Superior temporal gyrus (tissue), 1 donor: ENCODE measurements around the gene SPOPL.
A peak's percentile ranks its signal among the peaks of the same experiment; 100 is the strongest.
"Not testable (repeated sequence)": the region's sequence is repeated elsewhere in the genome, so short reads cannot be mapped to it uniquely, and the experiment has no call there.

Experiments
- DNase-seq: peaks from one replicate; pipeline ENCODE4 v3.0.0-alpha.2; 2016; ENCODE audit errors: extremely low spot score

The SPOPL gene

DNA sequence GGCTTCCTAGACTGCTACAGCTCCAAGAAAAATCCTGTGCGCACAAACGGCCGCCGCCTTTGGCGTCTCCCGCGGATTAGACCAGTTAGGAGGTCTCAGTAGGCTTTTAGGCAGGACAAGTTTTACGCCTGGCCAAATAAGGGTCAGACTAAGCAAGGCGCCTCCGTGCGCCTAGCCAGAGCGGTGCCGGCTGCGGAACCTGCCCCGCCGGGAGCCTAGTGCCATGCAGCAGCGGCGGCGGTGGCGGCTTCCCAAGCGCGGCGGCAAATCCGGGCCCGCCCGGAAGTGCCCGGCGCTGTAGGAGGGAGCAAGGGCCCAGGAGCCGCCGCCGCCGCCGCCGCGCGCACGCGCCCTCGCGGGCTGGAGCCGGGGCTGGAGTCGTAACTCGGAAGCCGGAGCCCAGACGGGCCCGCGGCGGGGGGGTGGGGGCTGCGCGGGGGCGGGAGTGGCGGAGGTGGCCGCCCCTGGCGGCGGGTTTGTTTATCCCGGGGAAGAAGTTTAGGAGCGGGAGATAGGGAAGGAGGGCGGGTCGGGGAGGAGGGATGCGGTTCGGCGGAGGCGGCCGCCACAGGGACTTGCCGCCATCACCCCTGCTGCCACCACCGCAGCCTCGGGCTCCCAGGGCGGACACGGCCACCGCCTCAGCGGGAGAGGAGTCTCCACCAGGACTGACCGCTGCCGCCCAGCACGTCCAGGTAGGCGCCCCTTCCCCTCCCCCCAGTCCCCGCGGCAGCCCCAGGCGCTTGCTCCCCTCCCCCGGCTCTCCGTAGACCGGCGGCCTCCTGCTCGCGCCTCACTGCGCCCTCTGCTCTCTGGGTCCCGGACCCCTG, at the start of gene SPOPL:
SPOPL (plus strand) TSS at position 346 of the 830 bp plus-strand sequence. CDS start 48,447 bp downstream, outside the sequence.
- peak; percentile 87 for DNase-seq

DNA sequence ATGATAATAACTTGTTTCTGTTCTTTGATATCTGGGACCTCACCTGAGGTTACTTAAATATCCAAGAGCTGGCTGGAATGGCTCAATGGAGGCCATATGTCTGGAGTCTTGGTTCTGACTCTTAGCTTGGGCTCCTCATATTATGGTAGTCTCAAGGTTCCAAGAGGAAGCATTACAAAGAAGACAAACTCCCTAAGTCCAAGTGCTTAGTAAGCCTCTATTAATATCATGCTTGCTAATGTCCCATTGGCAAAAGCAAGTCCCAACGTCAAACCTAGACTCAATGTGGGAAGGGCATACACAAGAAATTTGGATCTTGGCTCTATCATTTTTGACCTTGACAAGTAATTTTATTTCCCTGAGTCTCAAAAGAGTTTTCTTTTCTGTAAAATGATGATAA, 49.2 kb upstream of the SPOPL start:
- DNase-seq = no peak

DNA sequence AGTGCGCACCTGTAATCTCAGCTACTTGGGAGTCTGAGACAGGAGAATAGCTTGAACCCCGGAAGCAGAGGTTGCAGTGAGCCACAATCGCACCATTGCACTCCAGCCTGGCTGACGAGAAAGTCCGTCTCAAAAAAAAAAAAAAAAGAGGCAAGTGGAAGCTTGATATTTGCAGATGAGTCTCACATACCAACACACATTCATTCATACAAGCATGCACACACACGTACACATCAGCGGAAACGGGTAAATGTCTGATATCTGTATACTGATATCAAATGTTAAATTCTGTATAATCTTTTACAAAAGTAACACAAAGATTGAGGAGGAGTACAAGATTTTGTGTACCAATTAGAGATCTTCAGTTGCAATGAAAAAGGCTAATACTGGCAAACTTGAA, 47.8 kb upstream of the SPOPL start:
- no peak for DNase-seq

DNA sequence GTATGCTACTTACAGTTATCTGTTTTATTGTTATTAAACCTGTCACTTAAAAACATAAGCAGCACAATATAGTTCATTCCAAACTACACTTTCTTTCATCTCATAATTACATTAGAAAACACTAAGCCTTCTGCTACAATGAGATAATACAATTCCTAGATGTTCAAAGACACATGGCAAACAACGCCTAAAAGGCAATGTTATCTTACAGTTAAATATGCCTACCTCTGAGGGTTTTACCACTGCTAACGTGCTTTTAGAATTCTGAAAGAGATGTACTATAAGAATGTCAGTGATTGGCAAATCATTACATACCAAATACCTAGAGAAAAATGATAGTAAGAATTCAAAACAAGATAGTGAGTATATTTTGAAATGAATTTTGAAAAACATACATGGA, 46.8 kb upstream of the SPOPL start:
- no peak for DNase-seq

DNA sequence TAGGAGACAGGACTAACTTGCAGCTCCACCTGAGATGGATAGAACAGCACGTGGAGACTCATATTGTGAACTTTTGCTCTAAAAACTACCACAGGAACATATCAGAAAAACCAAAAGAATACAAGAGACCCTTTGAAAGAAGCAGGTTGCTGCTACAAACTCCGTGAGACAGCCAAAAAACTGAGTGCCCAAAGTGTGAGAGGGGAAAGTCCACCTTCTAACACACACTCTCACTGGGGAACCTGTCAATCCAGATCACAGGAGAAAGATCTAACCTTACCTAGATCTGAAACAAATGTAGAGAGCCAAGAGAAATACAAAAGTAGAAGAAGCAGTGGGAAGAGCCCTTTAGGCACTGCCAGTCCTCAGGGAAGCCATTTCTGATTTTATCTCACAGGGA, 46.3 kb upstream of the SPOPL start:
- no peak for DNase-seq

DNA sequence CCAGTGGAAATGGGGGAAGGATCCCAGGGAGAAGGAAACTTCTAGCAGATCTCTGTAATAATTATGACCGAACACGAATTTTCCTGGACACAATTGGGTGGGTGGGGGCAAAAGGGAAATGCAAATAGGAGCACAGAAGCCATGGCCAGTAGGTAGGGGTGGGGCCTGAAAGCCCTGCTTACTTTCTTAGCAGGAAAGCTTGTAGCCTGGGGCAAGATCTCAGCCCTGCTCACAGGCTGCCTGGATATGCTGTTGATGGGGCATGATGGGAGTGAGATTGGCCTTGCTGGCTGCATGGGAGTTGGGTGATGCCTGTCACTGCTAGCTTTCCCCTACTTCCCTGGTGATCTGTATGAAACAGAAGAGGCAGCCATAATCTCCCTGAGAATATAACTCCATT, 45.9 kb upstream of the SPOPL start:
- DNase-seq = no peak

DNA sequence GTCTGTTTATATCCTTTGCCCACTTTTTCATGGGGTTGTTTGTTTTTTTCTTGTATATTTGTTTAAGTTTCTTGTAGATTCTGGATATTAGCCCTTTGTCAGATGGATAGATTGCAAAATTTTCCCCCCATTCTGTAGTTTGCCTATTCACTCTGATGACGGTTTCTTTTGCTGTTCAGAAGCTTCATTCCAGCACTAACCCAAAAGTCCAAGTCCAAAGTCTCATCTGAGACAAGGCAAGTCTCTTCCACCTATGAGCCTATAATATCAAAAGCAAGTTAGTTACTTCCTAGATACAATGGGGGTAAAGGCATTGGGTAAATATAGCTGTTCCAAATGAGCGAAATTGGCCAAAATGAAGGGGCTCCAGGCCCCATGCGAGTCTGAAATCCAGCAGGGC, 38.9 kb upstream of the SPOPL start:
- DNase-seq = not testable (repeated sequence)

DNA sequence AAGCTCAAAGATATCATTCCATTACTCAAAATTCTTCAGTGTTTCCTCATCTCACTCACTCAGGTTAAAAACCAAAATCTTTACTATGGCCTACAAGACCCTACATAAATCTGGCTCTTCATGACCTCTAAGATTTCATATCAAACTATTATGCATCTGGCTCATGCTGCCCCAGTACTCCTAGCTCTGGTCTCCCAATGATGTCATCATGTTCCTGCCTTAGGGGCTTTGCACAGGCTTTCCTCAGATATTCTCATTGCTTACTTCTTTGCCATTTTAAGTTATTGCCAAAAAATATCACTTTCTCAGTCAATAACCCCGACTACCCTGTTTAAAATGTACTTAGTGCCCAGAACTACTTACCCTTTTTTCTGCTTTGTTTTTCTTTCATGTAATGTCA, 33.0 kb upstream of the SPOPL start:
- no peak for DNase-seq

DNA sequence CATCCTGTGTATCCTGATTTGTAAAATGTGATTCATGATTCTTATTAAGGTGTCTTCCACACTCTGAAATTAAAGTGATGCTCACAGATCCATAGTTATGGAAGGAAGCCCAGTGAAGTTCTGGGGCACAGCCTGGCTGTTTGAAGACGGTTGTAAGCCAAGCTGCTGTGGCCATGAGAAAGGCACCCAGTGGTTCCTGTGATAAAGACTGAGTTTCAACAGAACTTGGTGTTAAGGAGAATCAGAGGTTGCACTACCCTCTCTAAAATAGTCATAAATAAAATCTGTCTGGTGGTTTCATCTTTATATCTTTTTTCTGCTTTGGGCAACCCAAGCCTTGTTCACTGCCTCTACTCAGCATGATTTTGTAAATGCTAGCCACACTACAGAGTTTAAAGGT, 32.2 kb upstream of the SPOPL start:
- no peak for DNase-seq

DNA sequence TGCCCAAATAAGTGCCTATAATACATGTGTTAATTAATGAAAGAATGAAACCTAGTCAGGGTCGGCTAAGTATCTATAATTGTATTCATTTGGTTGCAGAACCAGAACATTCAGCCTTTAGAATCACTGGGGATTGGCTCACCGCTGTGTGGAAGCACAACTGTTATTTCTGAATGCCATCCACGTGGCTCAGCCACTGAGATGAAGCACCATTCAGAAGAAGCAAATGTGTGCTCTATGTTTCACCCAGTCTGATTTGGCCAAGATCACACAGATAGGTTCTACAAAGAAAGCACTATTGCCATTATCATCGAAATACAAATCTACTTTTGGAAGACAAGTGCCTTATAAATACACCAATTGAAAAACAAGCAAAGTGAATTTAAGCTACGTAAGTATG, 30.6 kb upstream of the SPOPL start:
- peak; percentile 68 for DNase-seq

DNA sequence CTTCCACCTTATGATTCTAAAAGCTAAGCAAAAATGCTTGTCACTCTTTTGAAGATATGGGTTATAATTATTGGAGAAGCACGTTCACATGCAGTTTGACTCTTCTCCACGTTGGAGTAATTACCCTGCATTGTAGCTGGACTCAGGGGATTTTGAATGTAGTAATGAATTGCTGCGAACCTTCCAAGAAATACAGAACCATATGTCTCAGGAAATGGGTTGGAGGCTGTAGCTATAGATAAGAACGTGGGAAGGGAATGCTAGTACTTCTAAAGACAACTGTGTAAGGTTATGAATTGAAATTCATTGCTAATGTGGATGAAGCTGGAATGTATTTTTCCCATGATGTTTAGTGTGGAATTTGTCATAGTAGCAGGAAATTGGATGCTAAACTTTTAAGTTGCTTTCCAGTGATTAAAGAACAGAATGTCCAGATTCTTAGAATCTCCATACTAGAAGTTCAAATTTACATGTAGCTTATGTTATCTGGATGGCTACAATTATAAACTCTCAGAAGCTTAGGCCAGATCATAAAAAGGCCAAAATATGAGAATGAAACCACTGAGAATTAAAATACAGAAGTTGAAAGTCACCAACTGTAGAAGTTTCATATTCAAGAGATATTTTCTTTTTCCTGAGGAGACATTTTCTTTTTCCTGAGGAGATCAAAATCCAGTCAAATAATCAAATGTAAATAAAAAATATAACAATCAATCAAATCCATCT, 27.3 kb upstream of the SPOPL start:
- peak; percentile 35 for DNase-seq

DNA sequence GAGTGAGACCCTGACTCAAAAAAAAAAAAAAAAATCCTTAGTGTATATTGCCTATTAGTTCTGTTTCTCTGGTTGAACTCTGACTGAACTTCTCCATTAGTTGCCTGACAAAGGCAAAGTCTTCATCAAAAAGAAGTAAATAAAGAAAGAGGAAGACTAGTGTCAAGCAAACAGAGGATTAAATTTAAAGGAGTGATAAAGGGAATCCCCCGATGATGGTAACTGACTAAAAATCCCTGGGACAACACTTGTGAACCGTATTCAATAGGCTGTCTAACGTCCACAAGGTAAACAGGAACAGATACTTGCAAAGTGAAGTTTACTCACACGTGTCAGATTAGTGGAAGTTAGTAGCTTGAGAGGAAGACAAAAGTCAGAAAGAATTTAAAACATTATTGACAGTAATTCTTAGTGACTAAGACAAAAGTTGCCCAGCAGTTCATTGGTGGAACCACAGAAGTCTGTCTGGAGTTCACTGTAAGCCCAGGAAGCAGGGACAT, 26.2 kb upstream of the SPOPL start:
- no peak for DNase-seq

DNA sequence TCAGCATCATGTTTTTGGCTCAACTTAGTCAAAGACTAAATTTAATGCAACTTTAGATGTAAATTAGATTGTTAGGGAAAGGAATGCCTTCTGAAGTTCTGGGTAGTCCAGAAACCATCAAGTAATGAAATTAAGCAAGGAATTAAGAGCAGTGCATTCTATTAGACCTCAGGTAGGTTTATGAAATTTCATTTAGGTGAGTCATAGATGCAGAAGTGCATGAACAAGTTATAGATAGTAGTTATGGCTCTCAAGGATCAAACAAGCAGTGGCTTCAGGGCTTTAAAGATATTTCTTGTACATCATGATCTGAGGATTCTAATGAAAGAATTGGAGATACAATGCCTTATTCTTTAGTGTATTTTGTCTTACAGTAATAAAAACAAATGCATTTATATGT, 25.4 kb upstream of the SPOPL start:
- no peak for DNase-seq

DNA sequence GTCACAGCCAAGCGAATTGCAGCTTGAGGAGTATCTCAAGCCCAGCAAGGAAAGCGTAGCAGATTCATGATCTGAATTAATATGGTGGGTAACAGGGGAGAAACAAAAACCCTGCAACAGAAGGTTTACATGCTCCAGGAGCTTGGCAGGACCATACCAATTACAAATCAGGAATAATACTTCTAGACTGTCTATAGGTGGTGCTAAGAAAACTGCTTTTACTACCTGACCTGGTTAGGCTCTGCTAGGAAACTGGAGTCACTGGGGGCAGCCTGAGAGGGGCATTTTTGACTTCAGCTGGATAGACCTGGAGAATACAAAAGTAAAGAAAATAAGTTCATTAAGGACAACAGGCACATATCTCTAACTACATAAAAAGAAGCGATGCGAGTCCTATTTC, 24.6 kb upstream of the SPOPL start:
- no peak for DNase-seq

DNA sequence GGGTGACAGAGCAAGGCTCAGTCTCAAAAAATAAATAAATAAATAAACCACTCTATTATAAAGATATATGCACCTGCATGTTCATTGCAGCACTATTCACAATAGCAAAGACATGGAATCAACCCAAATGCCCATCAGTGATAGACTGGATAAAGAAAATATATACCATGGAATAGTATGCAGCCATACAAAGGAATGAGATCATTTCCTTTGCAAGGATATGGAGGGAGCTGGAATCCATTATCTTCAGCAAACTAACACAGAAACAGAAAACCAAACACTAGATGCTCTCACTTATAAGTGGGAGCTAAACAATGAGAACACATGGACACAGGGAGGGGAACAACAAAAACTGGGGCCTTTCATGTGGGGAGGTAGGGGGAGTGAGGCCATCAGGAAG, 18.8 kb upstream of the SPOPL start:
- DNase-seq = not testable (repeated sequence)

DNA sequence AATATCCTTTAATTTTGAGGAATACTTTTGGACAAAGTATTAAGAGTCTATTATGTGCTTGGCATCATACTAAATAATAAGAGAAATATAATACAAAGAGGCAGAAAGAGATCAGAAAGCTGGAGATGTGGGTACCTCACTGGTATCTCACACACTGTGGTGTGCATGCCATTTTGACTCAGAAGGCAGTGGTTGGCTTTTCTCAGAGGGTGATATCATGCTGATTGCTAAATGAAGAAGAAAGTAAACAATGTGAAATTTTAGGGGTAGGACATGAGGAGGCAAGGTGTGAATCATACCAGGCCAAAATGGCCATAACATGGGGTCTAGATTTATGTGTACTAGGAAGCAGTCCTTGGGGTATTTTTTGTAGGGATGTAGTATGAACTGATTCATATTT, 16.6 kb upstream of the SPOPL start:
- DNase-seq = no peak

DNA sequence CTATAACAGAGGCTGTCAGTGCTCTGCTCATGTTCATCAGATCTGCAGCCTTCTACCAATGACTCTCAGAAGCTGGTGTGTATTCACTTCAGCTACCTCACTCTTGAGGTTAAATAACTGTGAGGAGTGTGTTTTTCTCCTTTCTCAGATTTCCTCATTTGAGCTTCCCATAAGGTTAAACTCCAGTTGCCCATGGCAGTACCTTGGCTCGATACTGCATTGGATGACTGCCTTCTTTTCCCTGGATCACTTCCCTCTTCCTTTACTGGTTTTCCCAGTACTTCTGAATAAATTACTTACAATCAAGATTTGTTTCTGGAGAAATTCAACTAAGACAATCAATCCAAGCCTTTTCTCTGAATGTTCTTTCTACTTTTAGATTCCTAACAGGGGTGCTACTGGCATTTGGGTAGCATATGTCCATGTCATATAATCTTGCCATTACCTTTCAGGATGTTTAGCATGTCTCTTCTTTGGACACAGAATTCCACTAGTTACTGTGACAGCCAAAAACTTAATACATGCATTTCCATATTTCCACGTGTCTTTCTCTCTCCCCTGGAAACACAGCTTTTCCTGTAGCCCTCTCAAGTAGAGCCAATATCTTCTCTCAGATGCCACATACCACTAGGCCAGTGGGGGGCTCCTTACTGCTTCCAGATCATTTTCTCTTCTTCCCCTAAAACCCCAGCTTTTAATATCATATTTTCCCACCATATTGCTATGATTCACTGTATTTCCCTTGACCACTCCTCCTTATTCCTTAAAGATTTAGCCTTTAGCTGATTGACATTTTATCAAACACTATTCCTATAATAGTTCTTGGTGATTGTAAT, 15.0 kb upstream of the SPOPL start:
- no peak for DNase-seq

DNA sequence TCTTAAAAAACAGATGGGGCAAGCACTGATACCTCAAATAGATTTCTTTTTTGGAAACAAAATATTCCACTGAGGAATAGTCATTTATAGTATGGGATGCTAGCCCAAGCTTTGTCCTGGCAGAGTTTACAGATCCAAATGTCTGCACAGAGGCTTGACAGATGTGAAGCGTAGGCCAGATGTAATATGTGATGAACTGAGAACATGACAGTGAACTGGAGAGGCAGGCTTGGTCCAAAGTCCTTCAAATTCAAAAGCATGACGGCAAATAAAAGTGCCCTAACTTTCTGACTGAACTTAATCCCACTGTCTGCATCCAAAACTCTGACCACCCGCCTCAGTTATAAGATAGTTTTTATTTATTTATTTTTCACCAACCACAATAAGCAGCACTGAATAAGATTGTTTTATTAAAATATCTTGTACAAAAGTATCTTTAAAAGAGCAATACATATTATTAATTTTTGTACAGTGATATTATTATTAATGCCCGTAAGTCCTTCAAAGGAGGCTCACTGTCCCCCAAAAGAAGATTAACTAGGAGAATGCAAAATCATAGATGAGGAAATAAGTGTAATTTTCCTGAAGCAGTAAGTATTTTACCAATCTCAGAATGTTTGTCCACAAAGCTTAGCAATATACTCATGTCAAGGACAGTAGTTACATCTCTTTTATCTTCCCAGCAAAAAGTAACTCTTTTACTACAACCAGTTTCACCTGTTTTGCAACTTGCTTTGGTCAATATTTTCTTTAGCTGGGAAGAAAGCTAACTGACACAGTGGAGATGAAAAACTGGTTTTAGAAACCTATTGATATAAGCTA, 10.7 kb upstream of the SPOPL start:
- no peak for DNase-seq

DNA sequence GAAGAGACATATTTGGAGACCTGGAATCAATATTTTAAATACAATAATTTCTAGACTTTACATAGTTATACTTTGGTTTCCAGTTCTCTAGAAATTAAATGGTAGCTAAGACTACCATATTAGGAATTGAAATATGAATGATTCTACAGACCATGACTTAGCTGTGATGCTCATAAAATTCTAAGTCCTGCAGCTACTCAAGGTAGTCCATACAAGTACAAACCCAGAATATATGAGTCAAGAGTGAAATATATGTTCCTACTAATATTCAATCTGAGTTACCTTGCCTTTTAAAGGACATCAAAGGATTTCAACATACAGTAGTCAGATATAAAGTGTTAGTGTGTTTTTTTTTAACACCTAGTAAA, 10.1 kb upstream of the SPOPL start:
- no peak for DNase-seq

DNA sequence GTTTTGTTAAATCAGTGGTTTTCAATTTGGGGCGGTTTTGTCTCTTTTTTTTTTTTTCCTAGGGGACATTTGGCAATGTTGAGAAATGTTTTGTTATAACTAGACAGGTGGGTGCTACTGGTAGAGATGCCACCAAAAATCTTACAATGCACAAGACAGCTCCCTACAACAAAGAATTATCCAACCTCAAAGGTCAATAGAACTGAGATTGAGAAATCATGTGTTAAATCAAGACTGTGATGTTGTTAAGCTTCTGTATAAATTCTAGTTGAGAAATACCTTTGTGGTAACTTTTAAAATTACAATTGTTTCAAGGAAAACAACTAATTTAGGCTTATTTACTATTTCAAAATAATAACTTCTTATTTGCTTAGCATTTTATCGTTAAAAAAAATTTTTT, 9.4 kb upstream of the SPOPL start:
- DNase-seq = no peak

DNA sequence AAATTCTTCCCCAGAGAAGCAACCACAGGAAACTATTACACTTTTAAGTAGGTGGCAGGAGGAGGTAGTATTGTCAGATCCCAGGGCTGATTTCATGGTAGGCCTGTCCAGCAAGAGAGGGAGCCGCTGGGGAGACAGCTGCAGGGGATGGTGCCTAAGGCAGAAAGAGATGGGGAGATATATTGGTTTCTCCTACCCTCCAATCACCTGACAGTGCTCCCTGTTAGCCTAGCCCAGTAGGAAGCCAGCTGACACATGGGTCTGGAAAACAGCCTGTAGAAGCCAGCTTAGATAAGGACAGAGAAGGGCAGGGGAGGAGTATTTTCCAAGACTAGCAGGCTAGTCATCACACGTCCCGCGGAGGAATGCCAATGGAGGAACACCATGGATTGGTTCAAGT, 8.2 kb upstream of the SPOPL start:
- no peak for DNase-seq
